Heart left ventricle (tissue), 16 donors: Measurements from ENCODE around the gene C22orf31. TPM values are rescaled to one million over a fixed set of nuclear protein-coding genes. Genes with fewer than 3 reads are reported as not detected.

Experiments
- ATAC-seq, 4 donors: fragments of 200-7000 bp; cut with Tn5 transposase; one replicate each; pipeline ENCODE4 v1.9.1; 2020 to 2022; ENCODE audit warnings: moderate library complexity in 4 of 4, mild to moderate bottlenecking in 3 of 4, moderate number of reproducible peaks in 1 of 4
- DNase-seq, 5 donors: peaks; one replicate each; pipeline ENCODE4 v3.0.0-alpha.2; 2020
- H3K27ac ChIP-seq, 12 donors: fragments of 200-600 bp; sonication (generic) in 4 of 12; one replicate each; pipeline versions ENCODE4 v1.5.0 to v1.8.0; 2016 to 2022; ENCODE audit warnings: mild to moderate bottlenecking in 2 of 12
- H3K27me3 ChIP-seq, 9 donors: fragments of 200-600 bp; sonication (generic) in 2 of 9; one replicate each; pipeline versions ENCODE4 v1.5.1 to v1.8.0; 2016 to 2022; ENCODE audit warnings: mild to moderate bottlenecking in 3 of 9
- H3K36me3 ChIP-seq, 9 donors: fragments of 200-600 bp; sonication (generic) in 2 of 9; one replicate each; pipeline versions ENCODE4 v1.5.0 to v1.8.0; 2018 to 2022; ENCODE audit warnings: mild to moderate bottlenecking in 2 of 9
- H3K4me1 ChIP-seq, 12 donors: fragments of 200-600 bp; sonication (generic) in 4 of 12; one replicate each; pipeline versions ENCODE4 v1.5.0 to v1.8.0; 2016 to 2022; ENCODE audit warnings: mild to moderate bottlenecking in 3 of 12
- H3K4me3 ChIP-seq, 12 donors: fragments of 200-600 bp; sonication (generic) in 4 of 12; one replicate each; pipeline versions ENCODE4 v1.5.0 to v1.8.0; 2017 to 2022; ENCODE audit warnings: mild to moderate bottlenecking in 9 of 12, moderate library complexity in 4 of 12
- H3K9me3 ChIP-seq, 12 donors: fragments of 200-600 bp; sonication (generic) in 4 of 12; one replicate each; pipeline versions ENCODE4 v1.5.0 to v1.8.0; 2016 to 2022; ENCODE audit warnings: mild to moderate bottlenecking in 1 of 12
- CTCF ChIP-seq, 12 donors: fragments of 200-600 bp; sonication (generic) in 4 of 12; IDR thresholded peaks; one replicate each; pipeline versions ENCODE4 v1.5.0 to v1.8.0; 2018 to 2022; ENCODE audit warnings: antibody characterized with exemption in 12 of 12, mild to moderate bottlenecking in 5 of 12
- POLR2A ChIP-seq, 2 donors: fragments of 450-650 bp; IDR thresholded peaks; one replicate each; pipeline ENCODE4 v1.6.1; 2017; ENCODE audit warnings: antibody characterized with exemption in 2 of 2, mild to moderate bottlenecking in 2 of 2, moderate library complexity in 2 of 2
- WGBS, 4 donors: extraction: QIAGEN DNeasy Blood & Tissue Kit in 2 of 4; methylation state at CpG; one replicate each; pipeline versions ENCODE4 v1.1.5 to v1.1.7; 2013 to 2018; 5-methylcytosine and 5-hydroxymethylcytosine counted together
- intact Hi-C, 10 donors: fragments of 100-400 bp; cut with DNase I; formaldehyde crosslinking; loops; one replicate each; pipeline versions ENCODE4 v1.11.1 to v1.14.2; 2022
- polyA plus RNA-seq, 2 donors: library from polyadenylated mRNA; stranded (reverse); fragments of 200-250 nt; gene quantifications; one replicate each; pipeline ENCODE4 v1.2.3, GENCODE V29; 2013
- total RNA-seq, 9 donors: library from RNA; depleted of rRNA in 2 of 9; stranded (reverse); fragments of >200 nt in 2 of 9; fragmentation: NEBNext Ultra II Directional in 3 of 9; extraction: Animal tissue kit (Norgen Biotek cat#: 25700) in 3 of 9; gene quantifications; one replicate each; pipeline versions ENCODE4 v1.1.0 to v1.2.4, GENCODE V29; 2016 to 2023
- donor health status: ischemic (EF 13 %, LVEDD 7.1; RV severe dilation, severe dysfunction).
- donor health status: healthy with polysubstance abuse.
- donor health status: DM: no; HTN: yes; CAD: no.
- donor health status: DM: no; HTN: no; CAD: no.
- donor health status: ischemic (EF 25% LVEDD 6.9; RV normal size, moderate dysfunction).
- donor health status: ischemic (EF 25% LVEDD 5.7; RV mildly dilated, moderate dysfunction).
- donor health status: healthy.
- donor health status: DM: yes; HTN: yes; CAD: no.
- donor health status: ischemic (EF 35%, LVEDD 5.7; RV mildly dilated, moderate dysfunction).
- donor health status: nonischemic (EF 11% LVEDD 7.7; RV severe dilation, severe dysfunction).
- donor health status: DM: yes; HTN: yes; CAD: no.
- donor health status: PGD.
- donor health status: ischemic (EF 29% LVEDD 5.4; RV normal size, mild dysfunction).
- donor health status: nonischemic (EF 23%, LVEDD 6.1; RV moderate dilation, normal function).

The C22orf31 gene
- total and polyA plus RNA-seq, 11 donors = 0.40 TPM; not detected in 10

GRCh38 chr22:29079218-29079901 lies 17.7 kb upstream of the C22orf31 start:
- peaks cover 0 to 8% (median 0%) of the 10 kb centered on the region in 9 donors for H3K27me3 ChIP-seq
- no peak for TF ChIP-seq CTCF (IDR thresholded peaks at IDR 0.05)
- TF ChIP-seq POLR2A (IDR thresholded peaks at IDR 0.05) = no peak
- no peaks in the 10 kb centered on the region for H3K36me3 ChIP-seq
- ATAC-seq (peak in 1 of 4 donors; percentile 8), DNase-seq (no peak)
- peak overlapping the region in 5 of 12 donors; percentile 27 to 61 (median 52) for H3K27ac ChIP-seq
- intact Hi-C loops = loop anchor here in 5 of 10 donors (10.0 kb wide), 2 partner anchors 75 to 165 kb away; no protein-coding TSS in a partner anchor
- H3K4me1 ChIP-seq = peaks cover 0 to 81% (median 36%) of the 10 kb centered on the region in 12 donors
- WGBS, 4 donors = 67 to 76% (median 72%) methylated on average over 8 of the region's 8 CpGs
- no peaks in the 10 kb centered on the region for H3K9me3 ChIP-seq
- H3K4me3 ChIP-seq = no peak overlapping the region

- ATAC-seq = peak in 3 of 4 donors; percentile 7 to 28 (median 14)
- 64 to 75% (median 70%) methylated on average over 6 of the region's 6 CpGs for WGBS, 4 donors
- DNase-seq = no peak
- TF ChIP-seq POLR2A (IDR thresholded peaks at IDR 0.05) (no peak), CTCF (IDR thresholded peaks at IDR 0.05) (no peak)
- Histone ChIP-seq H3K4me1 (peaks cover 0 to 81% (median 35%) of the 10 kb centered on the region in 12 donors), H3K27ac (peak overlapping the region in 5 of 12 donors; percentile 27 to 61 (median 52)), H3K27me3 (peaks cover 0 to 12% (median 0%) of the 10 kb centered on the region in 9 donors), H3K4me3 (no peak overlapping the region), H3K36me3 (no peaks in the 10 kb centered on the region), H3K9me3 (no peaks in the 10 kb centered on the region)
- intact Hi-C loops = loop anchor here in 5 of 10 donors (10.0 kb wide), 2 partner anchors 76 to 166 kb away; no protein-coding TSS in a partner anchor
Measured at GRCh38 chr22:29078869-29079207, 17.2 kb upstream of the C22orf31 start.

DNA sequence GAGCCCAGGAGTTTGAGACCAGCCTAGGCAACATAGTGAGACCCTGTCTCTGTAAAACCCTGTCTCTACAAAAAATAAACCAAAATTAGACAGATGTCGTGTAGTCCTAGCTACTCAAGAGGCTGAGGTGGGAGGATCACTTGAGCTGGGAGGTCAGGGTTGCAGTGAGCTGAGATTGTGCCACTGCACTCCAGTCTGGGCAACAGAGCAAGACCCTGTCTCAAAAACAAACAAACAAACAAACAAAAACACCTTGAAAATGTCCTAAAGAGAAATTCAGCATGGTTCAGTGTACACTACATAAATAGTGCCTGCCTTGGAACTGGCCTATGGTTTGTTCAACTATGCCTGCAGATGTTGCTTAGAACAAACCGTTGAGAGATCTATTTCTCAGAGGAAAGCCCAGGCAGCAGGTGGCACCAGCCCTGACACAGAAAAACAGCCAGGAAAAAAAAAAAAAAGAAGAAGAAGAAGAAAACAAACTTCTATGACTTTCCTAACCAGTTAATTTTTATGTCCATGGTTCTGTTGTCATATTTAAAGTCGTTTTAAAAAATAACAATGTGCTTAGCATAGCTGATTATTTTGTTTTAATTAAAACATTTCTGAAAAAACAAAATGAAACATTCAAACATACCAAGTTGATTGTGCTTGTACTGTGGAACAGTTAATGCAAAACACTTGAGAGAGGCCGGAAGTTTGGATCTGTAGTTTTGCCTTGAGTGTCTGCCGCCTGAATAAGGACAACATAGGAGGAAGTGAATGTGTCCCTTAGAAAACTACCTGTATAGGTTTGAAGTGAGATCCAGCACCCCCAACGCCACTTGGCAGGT lies 16.6 kb upstream of the C22orf31 start:
- intact Hi-C loops = loop anchor here in 5 of 10 donors (10.0 kb wide), 2 partner anchors 77 to 167 kb away; no protein-coding TSS in a partner anchor
- no peak for ATAC-seq
- Histone ChIP-seq H3K4me1 (peaks cover 0 to 81% (median 36%) of the 10 kb centered on the region in 12 donors), H3K27ac (peak overlapping the region in 5 of 12 donors; percentile 27 to 61 (median 52)), H3K36me3 (no peaks in the 10 kb centered on the region), H3K27me3 (peaks cover 0 to 18% (median 0%) of the 10 kb centered on the region in 9 donors), H3K4me3 (no peak overlapping the region), H3K9me3 (no peaks in the 10 kb centered on the region)
- 61 to 73% (median 67%) methylated on average over 6 of the region's 6 CpGs for WGBS, 4 donors
- DNase-seq = no peak
- TF ChIP-seq CTCF (IDR thresholded peaks at IDR 0.05) (no peak), POLR2A (IDR thresholded peaks at IDR 0.05) (no peak)
